OCI-LY3 (cell line): Measurements from ENCODE around the gene COL4A4.

ENCODE experiments used
- CTCF ChIP-seq: fragments of 200-600, 300-600 bp; sonication (generic); IDR thresholded peaks from 2 replicates; pipeline ENCODE4 v1.5.1; 2014; ENCODE audit warnings: antibody characterized with exemption, low read length, low read depth
- EZH2phosphoT487 ChIP-seq: fragments of 200-600 bp; shearing (Covaris generic); IDR thresholded peaks from 2 replicates; pipeline ENCODE4 v1.6.1; 2018; ENCODE audit warnings: antibody characterized with exemption, mixed run types, low read depth

- peak; percentile 60 for TF ChIP-seq CTCF
- no peak for TF ChIP-seq EZH2phosphoT487
Measured at GRCh38 chr2:227033471-227034148, 130.4 kb downstream of the COL4A4 start.
